Smooth muscle cell (in vitro differentiated cells): ENCODE results near the gene LHCGR. TPM values are rescaled to one million over a fixed set of nuclear protein-coding genes. Genes with fewer than 3 reads are reported as not detected.

Source experiments
- DNase-seq: peaks from one replicate; lab custom pipeline; 2025; ENCODE audit not compliant: unreplicated experiment; lab: John Stamatoyannopoulos, UW
- H2AFZ ChIP-seq: fragments of 200-600 bp; sonication (generic); 2 replicates; pipeline ENCODE4 v1.6.0; 2016; ENCODE audit warnings: antibody characterized with exemption, low read depth, mild to moderate bottlenecking
- H3F3A ChIP-seq: fragments of 200-600 bp; sonication (generic); 2 replicates; pipeline ENCODE4 v1.6.0; 2017; ENCODE audit warnings: antibody characterized with exemption, low read depth
- H3K27ac ChIP-seq: fragments of 200-600 bp; sonication (generic); 2 replicates; pipeline ENCODE4 v1.5.1; 2016; ENCODE audit warnings: low read depth, mild to moderate bottlenecking
- H3K27me3 ChIP-seq: fragments of 200-600 bp; sonication (generic); 2 replicates; pipeline ENCODE4 v1.6.1; 2016; ENCODE audit warnings: low read depth, mild to moderate bottlenecking
- H3K36me3 ChIP-seq: fragments of 200-600 bp; sonication (generic); 2 replicates; pipeline ENCODE4 v1.5.1; 2016; ENCODE audit warnings: low read depth
- H3K4me1 ChIP-seq: fragments of 200-600 bp; sonication (generic); 2 replicates; pipeline ENCODE4 v1.5.1; 2016; ENCODE audit warnings: low read depth
- H3K4me2 ChIP-seq: fragments of 200-600 bp; sonication (generic); 2 replicates; pipeline ENCODE4 v1.6.0; 2016; ENCODE audit warnings: mild to moderate bottlenecking
- H3K4me3 ChIP-seq: fragments of 200-600 bp; sonication (generic); 2 replicates; pipeline ENCODE4 v1.5.1; 2016; ENCODE audit warnings: mild to moderate bottlenecking
- H3K79me2 ChIP-seq: fragments of 200-600 bp; sonication (generic); 2 replicates; pipeline ENCODE4 v1.6.0; 2016; ENCODE audit warnings: low read depth, mild to moderate bottlenecking
- H3K9ac ChIP-seq: fragments of 200-600 bp; sonication (generic); 2 replicates; pipeline ENCODE4 v1.6.0; 2016; ENCODE audit warnings: low read depth
- H3K9me3 ChIP-seq: fragments of 200-600 bp; sonication (generic); replicated peaks from 2 replicates; pipeline ENCODE4 v1.5.1; 2016; ENCODE audit warnings: low read depth
- H4K20me1 ChIP-seq: fragments of 200-600 bp; sonication (generic); 2 replicates; pipeline ENCODE4 v1.6.0; 2016; ENCODE audit warnings: low read depth
- CTCF ChIP-seq: fragments of 200-600 bp; sonication (generic); IDR thresholded peaks from 2 replicates; pipeline ENCODE4 v1.5.1; 2017; ENCODE audit warnings: borderline replicate concordance, mild to moderate bottlenecking, antibody characterized with exemption; ENCODE audit not compliant: insufficient read depth, poor library complexity, severe bottlenecking
- WGBS: methylation state at CpG from one replicate; pipeline ENCODE4 v1.1.7; 2016; ENCODE audit warnings: low lambda C conversion rate; 5-methylcytosine and 5-hydroxymethylcytosine counted together
- polyA plus RNA-seq: library from polyadenylated mRNA; unstranded; fragments of >200 nt; fragmentation: Nextera tagmentation; extraction: Ambion mirVana; gene quantifications from 2 replicates; pipeline ENCODE4 v1.2.1, GENCODE V29; 2016
- total RNA-seq: library from RNA; depleted of rRNA; stranded (reverse); fragments of >200 nt; gene quantifications from 2 replicates; pipeline ENCODE4 v1.2.3, GENCODE V29; 2014

LHCGR gene
- total and polyA plus RNA-seq, 2 experiments from 2014 or later, result not detected

GRCh38 chr2:48792030-48792429, 36.5 kb upstream of the LHCGR start:
- H3K36me3 ChIP-seq, result no peaks in the 10 kb centered on the region
- H3K4me2 ChIP-seq, result no peak overlapping the region
- H3K27me3 ChIP-seq, result no peaks in the 10 kb centered on the region
- no peak overlapping the region for H2AFZ ChIP-seq
- no peak overlapping the region for H3K4me3 ChIP-seq
- no peaks in the 10 kb centered on the region for H4K20me1 ChIP-seq
- no peaks in the 10 kb centered on the region for H3F3A ChIP-seq
- no peak overlapping the region for H3K27ac ChIP-seq
- no peak for DNase-seq
- TF ChIP-seq CTCF, result no peak
- no peaks in the 10 kb centered on the region for H3K4me1 ChIP-seq
- WGBS, result 93% methylated on average over 3 of the region's 3 CpGs
- no peak overlapping the region for H3K9ac ChIP-seq
- no peaks in the 10 kb centered on the region for H3K79me2 ChIP-seq
- H3K9me3 ChIP-seq, result no peaks in the 10 kb centered on the region

- no peak overlapping the region for H2AFZ ChIP-seq
- H3K9ac ChIP-seq, result no peak overlapping the region
- no peak overlapping the region for H3K4me3 ChIP-seq
- H3K4me2 ChIP-seq, result no peak overlapping the region
- no peaks in the 10 kb centered on the region for H3F3A ChIP-seq
- no peaks in the 10 kb centered on the region for H3K27me3 ChIP-seq
- WGBS, result 83% methylated on average over 13 of the region's 13 CpGs
- no peak overlapping the region for H3K27ac ChIP-seq
- no peaks in the 10 kb centered on the region for H3K79me2 ChIP-seq
- H3K9me3 ChIP-seq, result no peaks in the 10 kb centered on the region
- no peak for DNase-seq
- no peaks in the 10 kb centered on the region for H3K4me1 ChIP-seq
- H4K20me1 ChIP-seq, result no peaks in the 10 kb centered on the region
- no peaks in the 10 kb centered on the region for H3K36me3 ChIP-seq
- TF ChIP-seq CTCF, result no peak
Observed at GRCh38 chr2:48790407-48791170, 35.1 kb upstream of the LHCGR start.

- 91% methylated on average over 8 of the region's 8 CpGs for whole genome bisulfite sequencing
- no peak for TF ChIP-seq CTCF
Observed at GRCh38 chr2:48787580-48787979, 32.1 kb upstream of the LHCGR start.

GRCh38 chr2:48781366-48781765, 25.8 kb upstream of the LHCGR start:
- no peak for TF ChIP-seq CTCF
- H3F3A ChIP-seq, result no peaks in the 10 kb centered on the region
- no peak overlapping the region for H3K27ac ChIP-seq
- H4K20me1 ChIP-seq, result no peaks in the 10 kb centered on the region
- no peaks in the 10 kb centered on the region for H3K4me1 ChIP-seq
- no peaks in the 10 kb centered on the region for H3K9me3 ChIP-seq
- no peak for DNase-seq
- no peak overlapping the region for H2AFZ ChIP-seq
- no peaks in the 10 kb centered on the region for H3K79me2 ChIP-seq
- no peak overlapping the region for H3K9ac ChIP-seq
- H3K27me3 ChIP-seq, result no peaks in the 10 kb centered on the region
- H3K4me2 ChIP-seq, result no peak overlapping the region
- no peak overlapping the region for H3K4me3 ChIP-seq
- WGBS, result 55% methylated on average over 1 of the region's 1 CpG
- H3K36me3 ChIP-seq, result no peaks in the 10 kb centered on the region

More at GRCh38 chr2:48787580-48787979, 32.1 kb upstream of the LHCGR start:
- DNase-seq, result no peak
- Histone ChIP-seq H3K9me3 (no peaks in the 10 kb centered on the region), H3K4me1 (no peaks in the 10 kb centered on the region), H3K4me2 (no peak overlapping the region), H3K4me3 (no peak overlapping the region), H2AFZ (no peak overlapping the region), H3K27ac (no peak overlapping the region), H4K20me1 (no peaks in the 10 kb centered on the region), H3K9ac (no peak overlapping the region), H3F3A (no peaks in the 10 kb centered on the region), H3K27me3 (no peaks in the 10 kb centered on the region), H3K36me3 (no peaks in the 10 kb centered on the region), H3K79me2 (no peaks in the 10 kb centered on the region)
